Glomerular endothelial cell (primary cell): ENCODE measurements around the gene PTPRE. TPM values are rescaled to one million over a fixed set of nuclear protein-coding genes. Genes with fewer than 3 reads are reported as not detected.

Experiments used
- DNase-seq: peaks from one replicate; pipeline ENCODE4 v3.0.0-alpha.2; 2011; ENCODE audit warnings: low read depth, low spot score; ENCODE audit errors: extremely low read depth
- total RNA-seq: library from RNA; depleted of rRNA; stranded (reverse); fragments of >200 nt; gene quantifications from 2 replicates; pipeline ENCODE4 v1.2.3, GENCODE V29; 2015

PTPRE gene
- total RNA-seq, 1 donor from 2014 or later, result 90.1 TPM

- DNase-seq, result no peak
Measured at GRCh38 chr10:128018691-128019090, 111.8 kb downstream of the PTPRE start.

GRCh38 chr10:128022261-128023196 is 115.6 kb downstream of the PTPRE start:
- no peak for DNase-seq

GRCh38 chr10:128024426-128024825 is 117.5 kb downstream of the PTPRE start:
- DNase-seq, result no peak

- DNase-seq, result no peak
Measured at GRCh38 chr10:128025437-128025836, 118.5 kb downstream of the PTPRE start.

- no peak for DNase-seq
Measured at GRCh38 chr10:128025951-128026350, 119.0 kb downstream of the PTPRE start.

GRCh38 chr10:128026615-128027300 is 119.9 kb downstream of the PTPRE start:
- no peak for DNase-seq

GRCh38 chr10:128027306-128027705 is 120.4 kb downstream of the PTPRE start:
- no peak for DNase-seq

- DNase-seq, result no peak
Measured at GRCh38 chr10:128027822-128028507, 121.1 kb downstream of the PTPRE start.

GRCh38 chr10:128028508-128029289 is 121.8 kb downstream of the PTPRE start:
- DNase-seq, result no peak

- DNase-seq, result no peak
Measured at GRCh38 chr10:128029290-128029651, 122.4 kb downstream of the PTPRE start.

GRCh38 chr10:128029731-128030369 is 122.9 kb downstream of the PTPRE start:
- DNase-seq, result no peak

GRCh38 chr10:128030498-128031072 is 123.7 kb downstream of the PTPRE start:
- DNase-seq, result no peak

- DNase-seq, result no peak
Measured at GRCh38 chr10:128031216-128031615, 124.3 kb downstream of the PTPRE start.

- no peak for DNase-seq
Measured at GRCh38 chr10:128032466-128032865, 125.6 kb downstream of the PTPRE start.

- no peak for DNase-seq
Measured at GRCh38 chr10:128035557-128035973, 128.7 kb downstream of the PTPRE start.

- DNase-seq, result no peak
Measured at GRCh38 chr10:128036011-128036615, 129.2 kb downstream of the PTPRE start.

GRCh38 chr10:128036746-128037543 is 130.0 kb downstream of the PTPRE start:
- no peak for DNase-seq

GRCh38 chr10:128040096-128040495 is 133.2 kb downstream of the PTPRE start:
- no peak for DNase-seq

- DNase-seq, result no peak
Measured at GRCh38 chr10:128040681-128041080, 133.8 kb downstream of the PTPRE start.
